ENCODE measurements around the gene ABCA6. TPM values are rescaled to one million over a fixed set of nuclear protein-coding genes. Genes with fewer than 3 reads are reported as not detected.

ABCA6 gene
- total and polyA plus RNA-seq, 5 donors from 2014 or later, result 0.15 TPM; not detected in 4

DNA sequence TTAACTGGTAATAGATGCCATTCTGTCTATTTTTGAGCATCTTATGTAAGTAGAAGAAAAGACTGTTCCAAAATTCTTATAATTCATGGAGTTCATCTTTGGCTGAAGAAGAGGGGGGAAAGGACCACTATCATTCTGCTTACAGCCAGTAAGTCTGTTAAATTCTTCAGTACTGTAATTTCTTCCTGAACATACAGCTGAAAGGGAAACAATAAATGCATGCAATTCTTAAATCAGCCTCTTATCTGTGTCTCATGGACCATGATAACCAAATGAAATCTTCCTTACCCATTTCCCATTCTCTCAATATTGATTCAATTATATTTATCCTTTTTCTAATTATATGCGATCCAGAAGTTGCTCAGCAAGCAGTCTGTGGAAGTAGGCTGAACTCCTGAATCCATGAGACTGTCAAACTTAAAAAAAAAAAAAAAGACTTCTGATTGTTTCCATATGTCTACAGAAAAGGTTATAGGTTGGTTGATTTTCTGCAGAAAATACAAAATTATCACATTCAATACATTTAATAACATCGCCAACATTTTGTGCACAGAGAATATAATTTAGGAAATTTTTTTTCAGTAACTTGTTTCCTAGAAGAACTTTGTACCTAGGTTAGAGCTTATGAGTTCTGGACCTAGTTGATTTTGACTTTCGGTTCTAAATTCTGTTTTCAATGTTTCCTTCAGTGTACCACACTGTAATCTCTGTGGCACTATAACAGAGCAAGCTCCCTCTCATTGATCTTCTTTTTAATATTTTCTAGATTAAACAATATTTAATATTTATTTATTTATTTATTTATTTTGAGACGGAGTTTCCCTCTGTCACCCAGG, 79.8 kb downstream of the ABCA6 start:
- no peak overlapping the region for H3K4me3 ChIP-seq (ENCODE audit: low read depth, low read length)
- no peaks in the 10 kb centered on the region for H3K27me3 ChIP-seq (ENCODE audit: control insufficient read depth, insufficient read depth, low read length)
- H3K4me1 Mint-ChIP-seq, result peaks cover 0 to 5% (median 2%) of the 10 kb centered on the region in 4 donors
- H3K27me3 Mint-ChIP-seq, result no peaks in the 10 kb centered on the region
- ATAC-seq (ENCODE audit: low read depth in 2 of 2) (no peak), DNase-seq (no peak)
- H3K4me1 ChIP-seq (ENCODE audit: control insufficient read depth, insufficient read depth, low read length, poor library complexity, severe bottlenecking), result no peaks in the 10 kb centered on the region
- H3K36me3 Mint-ChIP-seq, result no peaks in the 10 kb centered on the region
- no peaks in the 10 kb centered on the region for H3K36me3 ChIP-seq (ENCODE audit: control insufficient read depth, insufficient read depth, low read length)
- no peak overlapping the region for H3K27ac ChIP-seq (ENCODE audit: insufficient read depth, low read length, poor library complexity, severe bottlenecking)
- peaks cover 0 to 7% (median 3%) of the 10 kb centered on the region in 7 donors for H3K9me3 Mint-ChIP-seq
- no peak overlapping the region for H3K27ac Mint-ChIP-seq
- H3K4me3 Mint-ChIP-seq, result no peak overlapping the region
- H3K9me3 ChIP-seq (ENCODE audit: control insufficient read depth in 2 of 2, low read length in 2 of 2), result no peaks in the 10 kb centered on the region

DNA sequence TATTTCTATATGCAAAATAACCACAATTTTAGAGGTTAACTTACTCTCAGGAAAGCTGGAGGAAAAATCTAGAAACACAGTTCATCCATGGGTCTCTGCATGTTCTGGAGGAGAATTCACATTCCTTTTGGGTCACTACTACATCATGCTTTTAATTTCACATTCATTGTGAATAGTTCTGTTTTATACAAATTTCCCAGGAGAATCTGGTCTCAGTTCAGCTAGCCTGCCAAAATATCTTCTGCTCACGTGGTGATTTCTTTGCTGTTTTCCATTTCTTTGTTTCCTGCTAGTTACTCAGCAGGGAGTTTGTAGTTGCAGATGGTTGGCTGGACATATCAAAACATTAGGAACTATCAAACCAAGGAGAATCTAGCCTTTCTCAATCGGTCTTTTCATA, 80.9 kb downstream of the ABCA6 start, which contains the start of gene ABCA9:
Gene ABCA9, minus strand, starts transcription at position 106 of the 400 bp plus-strand sequence. CDS start 9,801 bp downstream, outside the sequence.
- Mint-ChIP-seq H3K36me3 (no peaks in the 10 kb centered on the region), H3K4me1 (peaks cover 0 to 5% (median 2%) of the 10 kb centered on the region in 4 donors), H3K27me3 (no peaks in the 10 kb centered on the region), H3K27ac (no peak within 1 kb of the TSS), H3K9me3 (peaks cover 0 to 10% (median 7%) of the 10 kb centered on the region in 7 donors), H3K4me3 (no peak within 1 kb of the TSS)
- H3K4me3 ChIP-seq (ENCODE audit: low read depth, low read length), result no peak within 1 kb of the TSS
- ATAC-seq (ENCODE audit: low read depth in 2 of 2) (no peak), DNase-seq (no peak)
- no peak within 1 kb of the TSS for H3K27ac ChIP-seq (ENCODE audit: insufficient read depth, low read length, poor library complexity, severe bottlenecking)
- H3K36me3 ChIP-seq (ENCODE audit: control insufficient read depth, insufficient read depth, low read length), result no peaks in the 10 kb centered on the region
- H3K9me3 ChIP-seq (ENCODE audit: control insufficient read depth in 2 of 2, low read length in 2 of 2), result no peaks in the 10 kb centered on the region
- no peaks in the 10 kb centered on the region for H3K4me1 ChIP-seq (ENCODE audit: control insufficient read depth, insufficient read depth, low read length, poor library complexity, severe bottlenecking)
- no peaks in the 10 kb centered on the region for H3K27me3 ChIP-seq (ENCODE audit: control insufficient read depth, insufficient read depth, low read length)

DNA sequence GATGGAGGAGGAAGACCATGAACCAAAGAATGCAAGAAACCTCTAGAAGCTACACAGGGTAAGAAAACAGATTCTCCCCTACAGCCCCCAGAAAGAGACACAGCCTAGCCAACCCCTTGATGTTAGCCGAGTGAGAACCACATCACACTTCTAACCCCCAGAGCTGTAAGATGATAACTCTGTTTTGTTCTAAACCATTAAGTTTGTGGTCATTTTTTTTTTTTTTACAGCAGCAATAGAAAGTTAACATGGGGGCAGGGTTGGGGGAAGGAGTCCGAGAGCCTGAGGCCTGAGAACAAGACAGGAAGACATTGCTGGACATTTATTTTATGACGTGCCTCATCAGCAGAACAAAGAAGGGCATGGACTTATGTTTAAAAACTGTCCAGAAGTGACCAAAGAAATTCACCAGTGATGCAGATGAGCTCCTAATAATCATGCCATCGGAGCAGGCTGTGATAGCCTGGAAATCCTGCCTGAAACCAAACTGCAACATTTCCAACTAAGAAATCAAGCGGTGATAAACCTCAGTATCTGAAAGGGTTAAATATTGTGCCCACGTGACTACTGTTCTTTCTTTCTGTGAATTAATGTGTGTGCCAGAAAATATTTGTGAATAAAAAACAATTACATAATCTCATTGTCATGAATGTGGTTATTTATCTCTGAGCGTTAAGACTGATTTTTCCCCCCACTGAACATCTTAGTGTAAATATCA, 82.1 kb downstream of the ABCA6 start:
- Histone ChIP-seq H3K36me3 (ENCODE audit: control insufficient read depth, insufficient read depth, low read length) (no peaks in the 10 kb centered on the region), H3K27me3 (ENCODE audit: control insufficient read depth, insufficient read depth, low read length) (no peaks in the 10 kb centered on the region), H3K4me3 (ENCODE audit: low read depth, low read length) (no peak overlapping the region), H3K4me1 (ENCODE audit: control insufficient read depth, insufficient read depth, low read length, poor library complexity, severe bottlenecking) (no peaks in the 10 kb centered on the region), H3K9me3 (ENCODE audit: control insufficient read depth in 2 of 2, low read length in 2 of 2) (no peaks in the 10 kb centered on the region), H3K27ac (ENCODE audit: insufficient read depth, low read length, poor library complexity, severe bottlenecking) (no peak overlapping the region)
- Mint-ChIP-seq H3K27me3 (no peaks in the 10 kb centered on the region), H3K9me3 (peaks cover 0 to 12% (median 3%) of the 10 kb centered on the region in 7 donors), H3K4me1 (no peaks in the 10 kb centered on the region), H3K27ac (no peak overlapping the region), H3K4me3 (no peak overlapping the region), H3K36me3 (no peaks in the 10 kb centered on the region)
- ATAC-seq (ENCODE audit: low read depth in 2 of 2) (no peak), DNase-seq (no peak)

DNA sequence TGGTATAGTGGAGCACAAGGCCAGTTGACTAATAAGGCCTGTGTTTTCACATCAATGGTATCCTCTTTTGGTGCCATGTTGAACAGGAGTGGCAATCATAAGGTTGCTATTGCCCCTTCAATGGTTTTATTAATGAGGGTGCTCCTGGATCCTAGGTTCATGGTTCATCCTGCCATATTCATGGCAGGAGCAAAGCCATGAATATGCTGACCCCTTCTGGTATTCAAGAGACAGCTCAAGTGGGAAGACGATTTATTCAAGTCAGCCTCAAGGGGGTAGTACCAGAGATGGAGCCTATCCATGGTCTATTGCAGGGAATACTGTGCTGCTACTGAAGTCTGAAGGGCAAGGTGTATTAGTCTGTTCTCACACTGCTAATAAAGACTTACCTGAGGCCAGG, 83.5 kb downstream of the ABCA6 start:
- H3K9me3 ChIP-seq (ENCODE audit: control insufficient read depth in 2 of 2, low read length in 2 of 2), result no peaks in the 10 kb centered on the region
- Mint-ChIP-seq H3K4me1 (no peaks in the 10 kb centered on the region), H3K27me3 (no peaks in the 10 kb centered on the region), H3K9me3 (peaks cover 0 to 12% (median 5%) of the 10 kb centered on the region in 7 donors), H3K36me3 (no peaks in the 10 kb centered on the region), H3K4me3 (no peak overlapping the region), H3K27ac (no peak overlapping the region)
- DNase-seq, result no peak
- H3K36me3 ChIP-seq (ENCODE audit: control insufficient read depth, insufficient read depth, low read length), result no peaks in the 10 kb centered on the region
- H3K27ac ChIP-seq (ENCODE audit: insufficient read depth, low read length, poor library complexity, severe bottlenecking), result no peak overlapping the region
- H3K4me1 ChIP-seq (ENCODE audit: control insufficient read depth, insufficient read depth, low read length, poor library complexity, severe bottlenecking), result no peaks in the 10 kb centered on the region
- H3K4me3 ChIP-seq (ENCODE audit: low read depth, low read length), result no peak overlapping the region
- ATAC-seq (ENCODE audit: low read depth in 2 of 2), result no peak
- H3K27me3 ChIP-seq (ENCODE audit: control insufficient read depth, insufficient read depth, low read length), result no peaks in the 10 kb centered on the region

DNA sequence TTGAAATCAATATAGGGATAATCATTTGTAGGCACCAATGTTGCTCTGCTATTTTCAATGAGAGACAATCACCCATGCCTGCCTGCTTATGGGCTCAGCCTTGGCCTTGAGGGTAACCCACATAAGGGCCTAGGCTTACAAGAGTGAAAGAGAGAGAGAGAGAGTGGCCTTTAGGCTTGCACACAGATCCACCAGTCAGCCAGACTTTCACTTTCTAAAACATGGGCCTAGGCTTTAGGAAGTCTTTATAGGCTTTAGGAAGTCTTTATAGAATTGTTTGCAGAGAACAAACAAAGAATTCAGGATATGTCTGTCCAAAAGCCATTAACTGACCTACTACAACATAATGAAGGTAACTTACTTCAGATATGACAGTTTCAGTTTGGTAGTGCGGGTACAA, 84.4 kb downstream of the ABCA6 start:
- Histone ChIP-seq H3K27me3 (ENCODE audit: control insufficient read depth, insufficient read depth, low read length) (no peaks in the 10 kb centered on the region), H3K27ac (ENCODE audit: insufficient read depth, low read length, poor library complexity, severe bottlenecking) (no peak overlapping the region), H3K4me3 (ENCODE audit: low read depth, low read length) (no peak overlapping the region), H3K9me3 (ENCODE audit: control insufficient read depth in 2 of 2, low read length in 2 of 2) (no peaks in the 10 kb centered on the region), H3K36me3 (ENCODE audit: control insufficient read depth, insufficient read depth, low read length) (no peaks in the 10 kb centered on the region), H3K4me1 (ENCODE audit: control insufficient read depth, insufficient read depth, low read length, poor library complexity, severe bottlenecking) (no peaks in the 10 kb centered on the region)
- H3K27me3 Mint-ChIP-seq, result no peaks in the 10 kb centered on the region
- H3K4me3 Mint-ChIP-seq, result no peak overlapping the region
- no peaks in the 10 kb centered on the region for H3K36me3 Mint-ChIP-seq
- no peak for ATAC-seq (ENCODE audit: low read depth in 2 of 2)
- no peak for DNase-seq
- H3K4me1 Mint-ChIP-seq, result no peaks in the 10 kb centered on the region
- H3K9me3 Mint-ChIP-seq, result peaks cover 0 to 12% (median 5%) of the 10 kb centered on the region in 7 donors
- H3K27ac Mint-ChIP-seq, result no peak overlapping the region

DNA sequence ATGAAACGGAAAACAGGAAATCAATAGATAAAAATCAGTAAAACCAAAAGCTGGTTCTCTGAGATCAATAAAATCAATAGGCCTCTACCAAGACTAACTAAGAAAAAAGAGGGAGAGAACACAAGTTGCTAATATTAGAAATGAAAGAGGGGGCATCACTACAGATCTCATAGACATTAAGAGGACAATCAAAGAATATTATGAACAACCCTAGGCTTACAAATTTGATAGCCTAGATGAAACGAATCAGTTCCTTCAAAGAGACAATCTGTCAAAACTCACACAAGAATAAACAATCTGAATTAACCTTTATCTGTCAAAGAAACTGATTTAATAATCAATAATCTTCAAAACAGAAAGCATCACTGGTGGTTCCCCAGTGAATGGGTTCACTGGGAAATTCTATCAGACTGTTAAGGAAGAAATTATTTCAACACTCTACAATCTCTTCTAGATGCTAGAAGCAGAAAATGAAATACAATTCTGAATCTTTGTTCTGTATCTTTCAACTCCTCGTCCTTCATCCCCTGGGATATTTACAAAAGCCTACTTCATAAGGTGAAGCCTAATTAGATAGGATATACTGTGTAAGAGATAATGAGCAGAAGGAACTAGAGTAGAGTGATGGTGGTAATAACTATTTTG, 85.4 kb downstream of the ABCA6 start:
- H3K27ac ChIP-seq (ENCODE audit: insufficient read depth, low read length, poor library complexity, severe bottlenecking), result no peak overlapping the region
- no peaks in the 10 kb centered on the region for H3K36me3 Mint-ChIP-seq

DNA sequence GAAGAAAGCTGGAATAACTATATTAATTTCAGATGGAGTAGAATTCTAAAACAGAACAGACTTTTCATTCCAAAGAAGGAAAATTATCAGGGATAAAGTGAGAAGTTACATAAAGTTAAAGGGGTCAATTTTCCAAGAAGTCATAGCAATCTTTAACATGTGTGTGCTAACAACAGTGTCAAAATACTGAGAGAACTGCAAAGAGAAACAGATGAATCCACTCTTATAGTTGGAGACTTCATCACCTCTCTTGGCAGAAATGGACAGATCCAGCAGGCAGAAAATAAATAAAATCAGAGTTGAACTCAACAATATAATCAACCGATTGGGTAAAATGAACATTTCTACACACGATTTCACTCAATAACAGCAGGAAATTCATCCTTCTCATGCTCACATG, 86.4 kb downstream of the ABCA6 start:
- ATAC-seq (ENCODE audit: low read depth in 2 of 2) (no peak), DNase-seq (no peak)
- no peak overlapping the region for H3K27ac ChIP-seq (ENCODE audit: insufficient read depth, low read length, poor library complexity, severe bottlenecking)
- no peaks in the 10 kb centered on the region for H3K36me3 ChIP-seq (ENCODE audit: control insufficient read depth, insufficient read depth, low read length)
- no peaks in the 10 kb centered on the region for H3K4me1 Mint-ChIP-seq
- H3K9me3 Mint-ChIP-seq, result peaks cover 0 to 14% (median 5%) of the 10 kb centered on the region in 7 donors
- no peaks in the 10 kb centered on the region for H3K9me3 ChIP-seq (ENCODE audit: control insufficient read depth in 2 of 2, low read length in 2 of 2)
- no peak overlapping the region for H3K4me3 ChIP-seq (ENCODE audit: low read depth, low read length)
- peak overlapping the region in 1 of 3 donors; percentile 54 for H3K27ac Mint-ChIP-seq
- H3K4me1 ChIP-seq (ENCODE audit: control insufficient read depth, insufficient read depth, low read length, poor library complexity, severe bottlenecking), result no peaks in the 10 kb centered on the region
- no peaks in the 10 kb centered on the region for H3K27me3 Mint-ChIP-seq
- H3K4me3 Mint-ChIP-seq, result no peak overlapping the region
- H3K27me3 ChIP-seq (ENCODE audit: control insufficient read depth, insufficient read depth, low read length), result no peaks in the 10 kb centered on the region
- no peaks in the 10 kb centered on the region for H3K36me3 Mint-ChIP-seq

More for the DNA sequence above, 85.4 kb downstream of the ABCA6 start:
- Histone ChIP-seq H3K9me3 (ENCODE audit: control insufficient read depth in 2 of 2, low read length in 2 of 2) (no peaks in the 10 kb centered on the region), H3K36me3 (ENCODE audit: control insufficient read depth, insufficient read depth, low read length) (no peaks in the 10 kb centered on the region), H3K4me3 (ENCODE audit: low read depth, low read length) (no peak overlapping the region), H3K27me3 (ENCODE audit: control insufficient read depth, insufficient read depth, low read length) (no peaks in the 10 kb centered on the region), H3K4me1 (ENCODE audit: control insufficient read depth, insufficient read depth, low read length, poor library complexity, severe bottlenecking) (no peaks in the 10 kb centered on the region)
- Mint-ChIP-seq H3K9me3 (peaks cover 0 to 14% (median 5%) of the 10 kb centered on the region in 7 donors), H3K27ac (no peak overlapping the region), H3K4me1 (no peaks in the 10 kb centered on the region), H3K27me3 (no peaks in the 10 kb centered on the region), H3K4me3 (peak overlapping the region in 1 of 4 donors; percentile 58)
- ATAC-seq (ENCODE audit: low read depth in 2 of 2) (no peak), DNase-seq (no peak)
